DND-41 (cell line): ENCODE data around the gene PRR15L.

Experiments
- CTCF ChIP-seq: IDR thresholded peaks from 2 replicates; pipeline ENCODE4 v1.5.1; 2012; ENCODE audit warnings: borderline replicate concordance, low read length, moderate library complexity, mild to moderate bottlenecking; ENCODE audit not compliant: poor library complexity, severe bottlenecking; ENCODE audit errors: extremely low read depth
- EZH2 ChIP-seq: IDR thresholded peaks from 3 replicates; pipeline ENCODE4 v1.6.1; 2012; ENCODE audit warnings: borderline replicate concordance, low read depth, mild to moderate bottlenecking, moderate library complexity, low read length, inconsistent platforms; ENCODE audit not compliant: severe bottlenecking

- TF ChIP-seq EZH2 (no peak), CTCF (no peak)
These were observed 36.3 kb upstream of the PRR15L start for GRCh38 chr17:47993964-47994363.
